ENCODE results near the gene VCL.
"Not testable (repeated sequence)": the region's sequence is repeated elsewhere in the genome, so short reads cannot be mapped to it uniquely, and the experiment has no call there.

VCL gene

DNA sequence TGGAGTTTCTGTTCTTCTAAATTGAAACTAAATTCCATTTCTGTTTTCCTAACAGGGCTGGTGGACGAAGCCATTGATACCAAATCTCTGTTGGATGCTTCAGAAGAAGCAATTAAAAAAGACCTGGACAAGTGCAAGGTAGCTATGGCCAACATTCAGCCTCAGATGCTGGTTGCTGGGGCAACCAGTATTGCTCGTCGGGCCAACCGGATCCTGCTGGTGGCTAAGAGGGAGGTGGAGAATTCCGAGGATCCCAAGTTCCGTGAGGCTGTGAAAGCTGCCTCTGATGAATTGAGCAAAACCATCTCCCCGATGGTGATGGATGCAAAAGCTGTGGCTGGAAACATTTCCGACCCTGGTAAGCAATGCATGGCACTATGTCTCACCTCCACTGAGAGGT lies 107.1 kb downstream of the VCL start:
- DNase-seq (ENCODE audit: low read depth in 3 of 3), result no peak

DNA sequence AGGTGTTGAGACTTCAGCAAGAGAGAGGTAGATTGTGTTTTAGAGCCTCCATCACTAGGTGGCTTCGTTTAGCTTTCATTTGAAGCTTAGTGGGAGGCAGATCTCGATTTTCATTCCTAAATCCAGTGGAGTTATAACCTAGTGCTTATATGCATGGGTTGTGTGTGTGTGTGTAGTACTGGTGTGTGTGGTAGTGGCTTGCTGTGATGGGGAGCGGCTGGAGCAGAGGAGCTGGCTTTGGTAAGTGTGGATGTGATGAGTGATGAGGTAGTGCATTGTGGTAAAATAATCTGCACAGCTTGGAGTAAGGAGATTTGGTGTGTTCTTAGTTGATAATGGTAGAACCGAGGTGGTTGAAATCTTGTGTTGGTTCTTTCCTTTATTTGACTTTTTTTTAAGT lies 109.5 kb downstream of the VCL start:
- DNase-seq (ENCODE audit: low read depth in 3 of 3), result no peak

DNA sequence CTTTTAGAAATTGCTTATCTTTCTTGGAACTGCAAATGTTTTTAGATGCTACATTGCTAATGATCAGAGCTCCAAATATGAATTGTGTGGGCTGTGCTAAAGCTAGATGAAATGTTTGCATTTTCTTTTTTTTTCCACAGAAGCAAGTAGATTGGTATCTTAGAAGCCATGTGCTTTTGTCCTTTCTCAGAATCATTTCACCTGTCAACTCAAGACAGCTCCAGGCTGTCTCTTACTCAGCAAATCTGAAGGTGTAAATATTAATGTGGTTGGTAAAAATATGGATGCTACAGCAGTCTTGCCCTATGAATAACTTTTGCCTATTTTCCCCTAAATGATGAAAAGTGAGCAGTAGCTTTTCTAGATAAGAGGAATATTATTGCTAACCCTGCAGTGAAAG lies 111.5 kb downstream of the VCL start:
- DNase-seq (ENCODE audit: low read depth in 3 of 3), result no peak

DNA sequence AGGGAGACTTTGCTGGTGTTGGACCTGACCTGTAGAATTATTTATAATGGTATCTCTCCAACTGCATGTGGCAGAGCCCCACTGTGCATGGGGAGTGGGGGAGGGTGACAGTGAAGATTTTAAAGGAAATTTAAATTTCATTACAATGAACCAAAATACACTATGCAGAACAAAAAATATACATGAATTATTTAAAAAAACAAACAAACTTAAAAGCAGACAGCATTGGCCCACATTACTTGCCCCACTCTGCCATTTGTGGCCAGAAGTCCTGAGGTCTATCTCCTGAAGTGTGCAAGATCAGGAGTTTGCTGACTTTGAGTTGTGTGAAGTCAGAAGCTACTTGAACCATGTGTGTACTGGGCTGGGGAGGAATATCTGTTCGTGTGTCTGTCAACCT lies 112.2 kb downstream of the VCL start:
- no peak for DNase-seq (ENCODE audit: low read depth in 3 of 3)

DNA sequence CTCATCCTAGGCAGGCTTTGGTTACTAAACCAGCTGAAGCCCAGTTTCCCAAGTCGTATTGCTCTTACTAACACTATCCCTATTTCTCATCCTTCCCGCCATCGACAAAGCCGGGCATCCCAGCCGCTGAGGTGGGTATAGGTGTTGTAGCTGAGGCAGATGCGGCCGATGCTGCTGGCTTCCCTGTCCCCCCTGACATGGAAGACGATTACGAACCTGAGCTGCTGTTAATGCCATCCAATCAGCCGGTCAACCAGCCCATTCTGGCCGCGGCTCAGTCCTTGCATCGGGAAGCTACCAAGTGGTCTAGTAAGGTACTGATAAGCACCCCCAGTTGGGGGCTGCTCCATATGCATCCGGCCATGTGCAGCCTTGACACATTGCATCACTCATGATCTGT lies 113.9 kb downstream of the VCL start:
- DNase-seq (ENCODE audit: low read depth in 3 of 3), result no peak

DNA sequence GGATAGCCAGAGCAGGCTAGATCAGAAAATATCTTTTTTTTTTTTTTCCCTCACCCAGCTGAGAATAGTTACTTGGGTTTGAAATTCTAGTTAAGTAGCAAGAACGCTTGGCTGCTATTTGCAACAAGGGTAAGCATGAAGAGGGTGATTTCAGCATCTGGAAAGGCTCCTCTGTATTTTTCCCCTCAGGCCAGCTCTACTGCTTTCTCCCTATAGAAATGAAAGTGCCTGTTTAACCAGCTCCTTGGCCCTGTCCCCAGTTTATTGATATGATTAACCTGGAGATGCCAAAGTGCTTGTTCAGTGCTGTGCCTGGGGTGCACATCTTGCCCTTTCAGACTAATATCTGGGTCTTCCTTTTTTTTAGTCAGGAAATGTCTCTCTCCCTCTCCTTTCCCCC lies 115.6 kb downstream of the VCL start:
- no peak for DNase-seq (ENCODE audit: low read depth in 3 of 3)

DNA sequence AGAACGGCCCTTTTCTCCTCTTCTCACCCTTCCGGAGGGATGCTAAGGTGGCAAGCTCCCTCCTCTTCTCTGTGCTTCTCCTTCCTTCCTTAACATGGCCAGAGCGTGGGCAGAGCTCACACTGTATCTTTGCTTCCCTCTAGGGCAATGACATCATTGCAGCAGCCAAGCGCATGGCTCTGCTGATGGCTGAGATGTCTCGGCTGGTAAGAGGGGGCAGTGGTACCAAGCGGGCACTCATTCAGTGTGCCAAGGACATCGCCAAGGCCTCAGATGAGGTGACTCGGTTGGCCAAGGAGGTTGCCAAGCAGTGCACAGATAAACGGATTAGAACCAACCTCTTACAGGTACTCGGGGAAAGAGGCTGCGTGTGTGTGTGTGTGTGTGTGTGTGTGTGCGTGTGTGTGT lies 116.1 kb downstream of the VCL start:
- DNase-seq (ENCODE audit: low read depth in 3 of 3), result no peak

DNA sequence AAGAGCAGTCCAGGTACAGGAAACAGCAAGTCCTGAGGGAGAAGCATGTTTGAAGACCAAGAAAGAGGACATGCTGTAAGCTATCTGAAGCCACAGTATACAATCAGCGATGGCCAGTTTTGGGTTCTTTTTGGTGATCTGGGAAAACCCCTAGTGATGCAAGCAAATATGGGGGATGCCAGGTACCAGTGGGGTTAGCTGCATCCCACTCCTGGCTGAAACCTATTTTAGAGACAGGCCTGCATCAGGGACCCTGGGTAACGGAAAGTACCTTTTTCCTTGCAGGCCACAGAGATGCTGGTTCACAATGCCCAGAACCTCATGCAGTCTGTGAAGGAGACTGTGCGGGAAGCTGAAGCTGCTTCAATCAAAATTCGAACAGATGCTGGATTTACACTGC lies 119.8 kb downstream of the VCL start:
- DNase-seq (ENCODE audit: low read depth in 3 of 3), result no peak

DNA sequence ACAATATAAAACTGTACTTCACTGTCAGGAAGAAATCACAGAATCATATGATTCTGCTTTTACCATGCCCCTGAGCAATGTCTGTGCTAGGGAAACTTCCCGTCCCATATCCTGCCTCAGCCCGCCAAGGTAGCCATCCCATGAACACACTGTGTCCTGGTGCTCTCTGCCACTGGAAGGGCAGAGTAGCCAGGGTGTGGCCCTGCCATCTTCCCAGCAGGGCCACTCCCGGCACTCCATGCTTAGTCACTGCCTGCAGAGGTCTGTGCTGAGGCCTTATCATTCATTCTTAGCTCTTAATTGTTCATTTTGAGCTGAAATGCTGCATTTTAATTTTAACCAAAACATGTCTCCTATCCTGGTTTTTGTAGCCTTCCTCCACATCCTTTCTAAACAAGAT lies 120.9 kb downstream of the VCL start:
- DNase-seq (ENCODE audit: low read depth in 3 of 3), result no peak

DNA sequence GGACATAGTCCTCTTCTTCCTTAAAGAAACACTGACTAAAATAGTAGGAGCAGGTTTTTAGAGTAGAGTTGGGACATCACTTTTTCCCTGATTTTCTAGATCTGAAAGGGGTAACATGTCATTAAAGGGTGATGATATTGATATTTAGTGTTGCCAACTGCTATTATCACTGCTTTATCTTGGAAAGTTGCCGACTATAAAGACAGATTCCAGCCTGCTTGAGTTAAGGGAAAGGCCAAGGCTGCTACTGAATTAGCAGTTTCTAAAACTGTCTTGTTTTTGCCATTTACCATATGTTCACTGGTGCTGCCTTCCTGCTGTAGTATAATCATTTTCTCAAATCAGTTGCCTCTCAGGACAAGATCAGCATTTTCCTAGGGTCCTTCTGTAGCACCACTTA lies 123.0 kb downstream of the VCL start:
- DNase-seq (ENCODE audit: low read depth in 3 of 3), result no peak

DNA sequence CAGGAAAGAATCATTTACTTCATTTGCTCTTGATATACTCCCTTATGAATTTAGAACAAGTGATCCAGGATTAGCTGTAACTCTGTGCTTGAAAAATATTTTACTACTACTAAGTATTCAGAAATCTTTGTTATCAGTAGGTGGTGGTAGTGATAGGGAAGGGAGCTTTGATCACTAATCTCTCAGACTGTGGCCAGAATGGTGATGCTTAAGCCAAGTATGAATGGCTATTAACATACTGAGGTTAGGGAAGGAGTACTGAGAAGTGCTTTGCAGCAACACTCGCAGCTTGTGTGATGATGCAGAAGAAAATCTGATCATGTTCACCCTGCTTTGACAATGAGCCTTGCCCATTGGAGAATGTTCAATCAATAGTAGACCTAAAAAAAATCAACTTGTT lies 123.5 kb downstream of the VCL start:
- DNase-seq (ENCODE audit: low read depth in 3 of 3), result no peak

DNA sequence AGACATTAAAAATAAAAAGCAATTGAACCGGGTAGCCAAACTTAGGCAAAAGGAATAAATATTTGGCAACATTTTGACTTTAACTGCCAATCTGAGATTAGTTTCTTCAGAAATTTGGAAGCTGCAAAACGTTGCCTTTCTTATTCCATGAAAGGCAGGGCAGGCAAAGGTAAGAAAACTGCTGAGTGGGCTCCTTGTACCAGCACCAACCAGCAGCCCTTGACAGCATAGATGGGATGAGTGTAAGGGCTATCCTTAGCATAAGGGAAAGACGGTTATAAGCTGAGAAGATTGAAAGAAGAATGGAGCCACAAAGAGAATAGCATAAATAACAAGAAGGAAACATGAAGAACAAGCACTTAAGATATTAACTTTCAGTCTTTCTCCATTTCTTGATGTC lies 124.1 kb downstream of the VCL start:
- no peak for DNase-seq (ENCODE audit: low read depth in 3 of 3)

DNA sequence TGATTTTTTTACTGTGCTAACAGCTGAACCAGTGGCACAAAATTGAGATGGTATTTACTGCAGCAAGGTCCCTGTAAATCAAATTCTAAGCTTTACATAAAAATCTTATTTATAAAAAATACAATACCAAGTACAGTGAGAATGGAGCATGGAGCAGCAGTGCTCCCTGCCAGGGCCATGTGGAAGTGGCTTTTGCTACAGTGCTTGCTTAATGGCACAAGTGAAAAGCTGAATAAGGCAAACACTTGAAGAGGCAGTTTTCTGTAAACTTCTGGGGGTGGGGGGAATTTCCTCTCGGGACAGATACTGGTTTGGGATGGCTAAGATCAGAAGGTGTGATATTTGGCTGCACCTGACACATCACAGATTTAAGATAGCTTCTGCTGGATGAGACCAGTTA lies 125.2 kb downstream of the VCL start:
- no peak for DNase-seq (ENCODE audit: low read depth in 3 of 3)

DNA sequence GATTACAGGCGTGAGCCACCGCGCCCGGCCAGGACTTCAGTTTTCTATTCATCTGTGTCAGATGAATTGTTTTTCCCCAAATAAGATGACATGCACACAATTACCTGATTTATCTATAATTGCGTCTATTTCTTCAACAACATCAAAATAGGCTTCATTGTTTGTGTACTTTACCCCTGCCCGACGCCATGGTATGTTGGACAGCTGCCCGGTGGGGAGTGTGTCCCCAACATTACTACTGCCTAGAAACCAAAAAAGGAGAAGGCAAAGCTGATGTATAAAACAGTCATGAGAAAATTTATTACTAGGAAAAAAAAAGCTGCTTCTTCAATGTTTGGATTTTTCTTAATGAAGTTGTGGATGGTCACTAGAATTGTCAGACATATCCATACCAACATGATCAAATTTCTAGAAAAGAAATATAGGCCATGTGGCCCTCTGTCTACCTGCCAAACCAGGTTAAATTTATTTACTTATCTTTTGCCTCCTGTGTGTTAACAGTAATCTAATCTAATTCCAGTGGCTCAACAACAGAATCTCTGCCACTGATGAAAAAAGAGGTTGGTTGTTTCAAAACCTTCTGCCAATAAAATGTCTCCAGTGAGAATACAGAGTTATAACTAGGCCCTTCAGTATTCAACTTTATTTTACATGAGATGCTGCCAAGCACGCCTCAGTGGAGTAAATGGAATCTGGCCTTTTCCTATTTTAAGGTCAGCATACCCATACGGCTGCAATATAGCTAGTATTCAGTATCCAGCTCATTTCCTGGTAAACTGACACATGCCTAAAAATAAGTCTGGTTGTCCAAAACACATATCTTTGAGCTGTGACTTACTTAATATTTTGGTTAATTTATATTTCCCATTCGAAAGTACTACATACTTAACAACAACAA lies 136.3 kb downstream of the VCL start:
- no peak for DNase-seq (ENCODE audit: low read depth in 3 of 3)

DNA sequence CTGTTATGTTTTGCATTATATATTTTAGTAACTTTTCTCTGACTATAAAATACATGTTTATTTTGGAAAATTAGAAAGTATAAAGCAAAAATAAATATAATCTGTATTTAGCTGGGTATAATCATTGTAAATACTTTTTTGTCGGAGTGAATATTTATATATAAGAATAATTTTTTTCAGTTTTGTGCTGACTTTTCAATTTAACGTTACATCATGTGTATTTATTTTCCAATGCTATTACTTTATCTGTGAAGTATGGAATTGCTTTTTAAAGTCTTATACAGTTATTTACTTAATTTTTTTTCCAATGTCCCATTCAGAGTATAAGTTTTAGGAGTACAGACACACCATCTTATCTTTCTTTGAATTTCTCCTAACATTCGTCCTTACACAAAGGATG lies 137.5 kb downstream of the VCL start:
- no peak for DNase-seq (ENCODE audit: low read depth in 3 of 3)

DNA sequence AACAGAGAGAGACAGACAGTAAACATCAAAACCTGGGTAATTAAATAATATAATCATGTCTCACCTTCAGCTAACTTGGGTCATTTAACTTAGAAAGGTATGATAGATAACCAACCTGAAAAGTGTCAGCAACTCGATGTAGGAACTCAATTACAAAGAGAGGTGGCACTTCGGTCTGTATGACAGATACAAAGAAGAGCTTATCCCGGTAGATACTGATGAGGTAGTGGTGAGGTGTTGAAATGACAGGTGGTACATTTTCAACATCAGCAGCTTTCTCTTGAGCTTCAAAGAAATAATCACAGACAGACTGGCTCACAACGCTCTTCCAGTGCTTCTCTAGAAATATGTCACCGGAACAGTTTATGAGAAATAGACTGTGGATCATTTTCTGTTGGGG lies 140.1 kb downstream of the VCL start:
- no peak for DNase-seq (ENCODE audit: low read depth in 3 of 3)

DNA sequence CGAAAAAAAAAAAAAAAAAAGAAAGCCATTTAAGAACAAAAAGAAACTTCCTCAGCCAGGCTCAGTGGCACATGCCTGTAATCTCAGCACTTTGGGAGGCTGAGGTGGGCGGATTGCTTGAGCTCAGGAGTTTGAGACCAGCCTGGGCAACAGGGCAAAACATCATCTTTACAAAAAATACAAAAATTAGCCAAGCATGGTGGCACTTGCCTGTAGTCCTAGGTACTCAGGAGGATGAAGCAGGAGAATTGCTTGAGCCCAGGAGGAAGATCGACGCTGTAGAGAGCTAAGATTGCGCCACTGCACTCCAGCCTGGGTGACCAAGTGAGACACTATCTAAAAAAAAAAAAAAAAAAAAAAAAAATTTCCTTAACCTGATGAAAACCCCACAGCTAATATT lies 140.7 kb downstream of the VCL start:
- DNase-seq (ENCODE audit: low read depth in 3 of 3), result not testable (repeated sequence)

DNA sequence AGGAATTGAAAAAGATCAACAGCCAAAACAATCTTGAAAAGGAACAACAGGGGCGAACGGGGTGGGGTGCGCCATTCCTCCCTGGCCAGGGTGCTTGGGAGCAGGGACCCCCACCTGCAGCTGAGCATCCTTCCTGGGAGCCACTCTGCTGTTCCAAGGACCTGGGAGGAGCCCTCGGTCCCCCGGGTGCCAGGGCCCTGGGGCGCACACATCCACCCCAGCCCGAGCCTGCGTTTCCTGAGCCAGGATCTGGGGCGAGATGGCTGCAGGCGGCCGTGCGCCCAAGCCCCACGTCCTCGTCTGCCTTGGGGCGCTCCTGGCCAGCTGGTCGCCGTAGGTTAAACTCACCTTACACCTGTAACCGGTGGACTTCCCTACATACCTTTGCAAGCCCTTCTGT lies 142.1 kb downstream of the VCL start:
- DNase-seq (ENCODE audit: low read depth in 3 of 3), result no peak

DNA sequence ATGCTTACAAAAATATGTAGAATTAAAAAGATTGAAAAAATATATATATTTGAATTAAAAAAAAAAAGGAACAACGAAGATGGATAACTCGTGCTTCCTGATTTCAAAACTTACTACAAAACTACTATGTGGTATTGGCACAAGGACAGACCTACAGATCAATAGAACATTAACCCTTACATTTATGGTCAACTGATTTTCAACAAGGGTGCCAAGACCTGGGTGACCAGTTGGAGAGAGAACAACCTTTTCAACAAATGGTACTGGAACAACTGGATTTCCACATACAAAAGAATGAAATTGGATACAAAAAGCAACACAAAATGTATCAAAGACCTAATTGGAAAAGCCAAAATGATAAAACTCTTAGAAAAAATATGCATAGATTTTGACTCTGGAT lies 142.6 kb downstream of the VCL start:
- DNase-seq (ENCODE audit: low read depth in 3 of 3), result no peak

DNA sequence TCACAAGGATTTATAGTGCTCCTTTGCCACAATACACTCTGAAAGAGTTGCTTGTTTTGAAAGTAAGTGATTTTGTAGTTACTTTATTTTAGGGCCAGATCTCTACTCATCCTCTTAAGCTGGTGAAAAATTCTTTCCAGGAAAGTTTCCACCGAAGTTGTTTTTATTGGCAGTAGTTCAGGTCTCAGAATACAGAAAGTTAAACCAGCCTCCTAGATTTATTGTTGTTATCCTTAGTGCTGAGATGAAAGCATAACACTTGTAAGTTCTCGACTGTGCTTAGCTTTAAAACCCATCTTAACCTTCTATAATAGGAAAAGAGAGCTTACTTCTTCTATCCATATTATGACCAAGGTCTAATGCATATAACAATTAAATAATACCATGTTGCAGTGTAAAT lies 147.2 kb downstream of the VCL start:
- no peak for DNase-seq (ENCODE audit: low read depth in 3 of 3)

DNA sequence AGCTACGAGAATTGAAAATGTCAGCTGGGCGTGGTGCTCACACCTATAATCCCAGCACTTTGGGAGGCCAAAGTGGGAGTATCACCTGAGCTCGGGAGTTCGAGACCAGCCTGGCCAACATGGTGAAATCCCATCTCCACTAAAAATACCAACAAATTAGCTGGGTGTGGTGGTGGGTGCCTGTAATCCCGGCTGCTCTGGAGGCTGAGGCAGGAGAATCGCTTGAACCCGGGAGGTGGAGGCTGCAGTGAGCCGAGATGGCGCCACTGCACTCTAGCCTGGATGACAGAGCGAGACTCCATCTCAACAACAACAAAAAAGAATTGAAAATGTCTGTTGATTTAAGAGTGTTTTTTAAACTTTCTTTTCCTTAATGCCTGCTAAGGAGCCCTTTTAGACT lies 149.1 kb downstream of the VCL start:
- DNase-seq (ENCODE audit: low read depth in 3 of 3), result not testable (repeated sequence)

DNA sequence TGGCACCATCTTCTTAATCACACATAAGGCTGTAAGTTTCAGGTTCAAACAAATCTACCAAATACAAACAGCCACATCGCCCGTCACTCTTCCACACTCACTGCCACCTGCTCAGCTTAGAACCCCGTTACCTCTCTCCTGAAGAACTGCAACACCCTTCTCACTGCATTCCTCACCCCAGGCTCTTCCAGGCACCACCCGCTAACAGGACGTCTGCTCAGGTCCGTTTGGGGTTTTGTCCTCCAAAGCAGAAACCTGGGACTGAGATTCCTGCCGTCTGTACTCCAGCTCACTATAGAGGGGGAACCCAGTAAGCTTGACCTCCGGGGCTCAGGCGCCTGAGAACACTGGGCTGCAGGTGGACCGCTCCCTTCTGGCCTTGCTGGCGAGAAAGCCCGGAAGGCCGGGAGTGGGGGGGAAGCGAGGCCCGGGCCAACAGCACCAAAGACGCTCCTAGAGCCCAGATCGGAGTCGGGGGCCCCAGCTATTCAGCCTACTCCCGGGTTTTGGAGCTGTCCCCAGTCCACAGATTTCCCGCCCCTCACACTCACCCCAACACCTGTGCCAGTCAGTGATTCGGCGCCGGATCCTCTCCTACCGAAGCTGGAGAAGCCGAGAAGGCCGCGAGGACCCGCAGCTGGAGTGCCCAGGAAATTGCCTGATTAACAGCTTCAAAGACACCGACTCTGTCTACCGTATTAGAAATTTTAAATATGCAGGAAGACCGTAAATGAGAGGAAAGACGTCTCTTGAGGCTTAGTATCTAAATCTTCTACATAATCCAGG lies 152.5 kb downstream of the VCL start, which contains the start of gene AP3M1:
AP3M1 (minus strand) TSS at position 625 of the 786 bp plus-strand sequence. CDS start 12,449 bp downstream, outside the sequence.
- peak; percentile 60 to 75 (median 73) for DNase-seq (ENCODE audit: low read depth in 3 of 3)
